Activated gamma-delta T cell (primary cell): ENCODE results near the gene FIBIN.
"Not testable (repeated sequence)": the region's sequence is repeated elsewhere in the genome, so short reads cannot be mapped to it uniquely, and the experiment has no call there.

ENCODE experiments used
- DNase-seq: peaks from one replicate; lab custom pipeline; 2025; lab: John Stamatoyannopoulos, UW

Gene FIBIN

DNA sequence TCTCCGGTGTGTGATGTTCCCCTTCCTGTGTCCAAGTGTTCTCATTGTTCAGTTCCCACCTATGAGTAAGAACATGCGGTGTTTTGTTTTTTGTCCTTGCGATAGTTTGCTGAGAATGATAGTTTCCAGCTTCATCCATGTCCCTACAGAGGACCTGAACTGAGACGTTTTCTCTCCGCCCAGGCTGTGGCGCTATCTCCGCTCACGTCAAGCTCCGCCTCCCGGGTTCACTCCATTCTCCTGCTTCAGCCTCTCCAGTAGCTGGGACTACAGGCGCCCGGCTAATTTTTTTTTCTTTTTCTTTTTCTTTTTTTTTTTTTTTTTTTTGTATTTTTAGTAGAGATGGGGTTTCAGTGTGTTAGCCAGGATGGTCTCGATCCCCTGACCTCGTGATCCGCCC, 16.7 kb upstream of the FIBIN start:
- DNase-seq = not testable (repeated sequence)

DNA sequence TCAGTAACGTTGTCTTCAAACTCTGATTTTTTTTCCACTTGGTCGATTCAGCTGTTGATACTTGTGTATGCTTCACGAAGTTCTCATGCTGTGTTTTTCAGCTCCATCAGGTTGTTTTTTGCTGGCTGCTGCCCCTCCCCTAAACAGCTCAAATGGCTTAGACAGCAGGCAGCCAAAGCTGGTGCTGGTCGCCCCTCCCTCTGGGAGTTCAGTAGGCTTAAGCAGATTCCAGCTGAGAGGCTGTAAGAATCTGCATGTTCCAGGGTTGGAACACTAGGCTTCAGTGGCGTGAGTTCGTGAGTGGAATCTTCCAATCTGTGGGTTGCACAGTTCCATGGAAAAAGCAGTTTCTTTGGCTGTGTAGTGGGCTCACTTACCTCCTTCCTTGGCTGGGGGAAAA, 10.3 kb upstream of the FIBIN start:
- no peak for DNase-seq

DNA sequence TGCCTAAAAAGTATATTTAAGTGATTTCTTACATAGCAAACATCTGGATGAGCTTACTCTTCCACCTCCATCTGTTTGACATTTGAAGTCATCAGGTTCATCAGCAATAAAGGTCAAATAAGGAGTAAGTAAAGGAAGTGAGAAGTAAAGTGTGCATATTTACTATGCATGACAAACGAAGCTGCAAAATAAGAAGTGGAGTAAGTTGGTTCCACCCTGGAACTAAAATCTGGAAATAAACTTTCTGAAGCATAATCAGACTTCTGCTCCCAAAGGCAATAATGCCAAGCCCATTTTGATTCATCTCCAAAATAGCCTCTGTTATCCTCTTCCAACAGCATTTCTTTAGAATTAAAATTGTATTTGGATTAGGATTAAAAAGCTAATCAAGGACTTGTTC, 8.4 kb upstream of the FIBIN start:
- DNase-seq = no peak

DNA sequence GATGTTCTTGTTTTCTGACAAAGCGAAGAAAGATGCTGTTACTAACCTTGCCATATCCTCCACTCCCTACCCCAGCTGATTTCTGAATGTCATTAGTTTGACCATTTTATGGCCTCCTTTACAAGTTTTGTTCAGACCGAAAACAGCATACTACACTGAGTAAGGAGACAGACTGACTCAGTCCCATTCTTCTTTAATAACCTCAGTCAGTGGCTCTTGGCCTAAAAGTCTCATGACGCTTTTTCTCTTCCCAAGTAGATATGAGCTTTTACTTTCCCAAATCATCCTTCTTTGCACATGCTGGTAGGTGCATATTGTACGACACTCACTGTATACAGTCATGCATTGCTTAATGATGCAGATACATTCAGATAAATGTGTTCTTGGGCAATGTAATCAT, 8.0 kb upstream of the FIBIN start:
- no peak for DNase-seq

DNA sequence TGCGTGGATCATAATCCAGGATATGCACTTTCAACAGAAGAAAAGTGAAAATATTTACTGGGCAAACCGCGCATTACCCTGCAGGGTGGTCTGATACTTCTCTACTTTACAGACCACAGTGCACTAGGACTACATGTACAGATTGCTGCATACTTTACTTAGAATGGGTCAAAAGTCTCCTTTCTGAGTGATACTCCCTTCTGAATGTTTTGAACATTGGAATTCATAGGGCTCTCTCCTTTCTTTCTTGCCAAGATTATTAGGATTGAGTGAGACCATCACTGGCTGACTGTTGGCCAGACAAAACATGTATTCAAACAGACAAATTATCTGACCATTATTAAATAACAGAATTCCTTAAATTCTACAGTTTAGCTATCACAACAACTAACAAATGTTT, 6.6 kb upstream of the FIBIN start:
- no peak for DNase-seq

DNA sequence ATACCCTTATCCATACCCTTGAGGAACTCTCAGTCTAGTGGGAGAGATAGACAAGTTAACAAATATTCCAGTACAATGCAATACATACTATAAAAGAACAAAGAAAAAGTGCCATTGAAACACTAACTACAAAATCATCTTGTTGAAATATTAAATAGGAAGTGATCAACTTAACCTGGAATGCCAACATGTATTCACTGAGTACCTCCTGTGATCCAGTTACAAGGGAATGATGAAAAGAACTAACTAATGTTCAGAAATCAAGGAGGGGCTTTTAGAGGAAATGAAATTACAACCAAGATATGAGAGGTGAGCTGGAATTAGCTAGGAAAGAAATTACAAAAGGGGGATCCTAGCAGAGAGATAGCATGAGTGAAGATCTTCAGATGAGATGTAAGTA, 6.2 kb upstream of the FIBIN start:
- DNase-seq = no peak

DNA sequence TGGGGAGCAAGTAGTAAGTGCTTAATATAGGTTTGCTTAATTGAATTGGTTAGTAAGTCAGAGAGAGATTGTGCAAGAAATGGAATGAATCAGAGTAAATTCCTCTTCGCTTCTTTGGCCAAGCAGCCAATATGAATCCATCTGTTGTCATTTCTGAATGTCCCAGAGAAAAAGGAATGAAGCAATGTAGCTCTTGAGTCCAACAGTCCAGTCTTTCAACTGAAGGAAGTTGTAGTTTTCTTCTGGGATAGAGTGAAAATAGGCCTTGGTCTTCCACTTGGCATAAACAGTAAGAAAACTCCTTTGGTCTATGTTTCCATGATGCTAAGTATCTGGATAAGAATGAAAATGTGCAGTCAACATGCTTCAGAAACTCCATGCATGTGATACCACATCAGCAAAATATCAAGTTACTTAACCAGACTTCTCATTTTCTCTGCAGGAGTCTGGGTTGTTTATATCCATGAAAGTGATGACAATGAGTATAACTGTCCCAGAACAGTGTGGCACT, 1.8 kb upstream of the FIBIN start:
- no peak for DNase-seq

DNA sequence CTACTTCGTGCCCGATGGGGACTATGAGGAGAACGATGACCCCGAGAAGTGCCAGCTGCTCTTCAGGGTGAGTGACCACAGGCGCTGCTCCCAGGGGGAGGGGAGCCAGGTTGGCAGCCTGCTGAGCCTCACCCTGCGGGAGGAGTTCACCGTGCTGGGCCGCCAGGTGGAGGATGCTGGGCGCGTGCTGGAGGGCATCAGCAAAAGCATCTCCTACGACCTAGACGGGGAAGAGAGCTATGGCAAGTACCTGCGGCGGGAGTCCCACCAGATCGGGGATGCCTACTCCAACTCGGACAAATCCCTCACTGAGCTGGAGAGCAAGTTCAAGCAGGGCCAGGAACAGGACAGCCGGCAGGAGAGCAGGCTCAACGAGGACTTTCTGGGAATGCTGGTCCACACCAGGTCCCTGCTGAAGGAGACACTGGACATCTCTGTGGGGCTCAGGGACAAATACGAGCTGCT, 751 bp downstream of the FIBIN start:
- no peak for DNase-seq

DNA sequence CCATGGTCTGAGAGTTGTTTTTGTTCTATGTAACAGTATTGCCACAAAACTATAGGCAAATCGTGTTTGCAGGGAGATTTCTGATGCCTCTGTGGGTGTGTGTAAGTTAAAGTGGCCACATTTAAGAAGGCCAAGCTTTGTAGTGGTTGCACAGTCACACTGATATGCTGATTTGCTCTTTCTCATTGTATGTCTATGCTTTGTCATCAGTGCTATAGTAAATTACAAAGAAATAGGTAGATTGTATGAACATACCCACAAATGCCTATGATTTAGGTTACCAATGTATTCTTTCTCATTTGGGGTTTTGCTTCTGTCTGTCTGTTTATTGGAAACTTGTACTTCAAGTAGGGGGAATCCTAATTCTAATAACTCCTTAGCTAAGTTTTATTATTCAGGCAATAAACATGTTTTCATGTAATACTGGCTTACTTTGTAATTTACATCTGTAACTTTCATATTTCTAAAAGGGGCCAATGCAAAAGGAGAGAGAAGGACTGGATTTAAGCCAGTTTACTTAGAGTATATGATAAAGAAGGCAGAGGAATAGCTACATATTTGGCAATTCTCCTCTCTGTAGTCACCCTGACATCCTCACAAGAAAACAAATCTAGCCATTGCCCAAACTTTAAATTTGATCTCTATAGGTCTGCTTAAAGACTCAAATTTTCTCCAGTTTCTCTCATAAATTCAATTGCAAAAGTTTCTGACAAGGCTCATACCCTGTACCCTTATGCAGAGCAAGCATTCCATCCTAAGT, 2.0 kb downstream of the FIBIN start:
- no peak for DNase-seq

DNA sequence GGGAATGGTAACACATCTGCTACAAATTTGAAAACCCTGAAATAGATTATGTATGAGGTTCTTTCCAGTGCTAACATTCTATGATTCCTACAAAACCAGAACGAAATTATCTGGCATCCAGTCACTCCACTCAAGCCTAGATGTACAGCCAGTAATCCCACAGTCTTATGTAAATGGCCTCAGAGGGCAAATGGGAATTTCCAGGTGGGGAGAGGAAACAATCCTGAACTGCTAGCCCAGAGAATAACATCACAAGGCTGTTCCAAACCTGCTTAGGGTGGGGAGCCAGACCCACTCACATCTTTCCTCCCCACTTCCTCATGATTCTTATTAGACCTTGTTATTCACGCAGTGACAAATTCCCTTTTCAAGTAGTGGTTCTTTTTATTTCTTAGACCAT, 3.5 kb downstream of the FIBIN start:
- no peak for DNase-seq

DNA sequence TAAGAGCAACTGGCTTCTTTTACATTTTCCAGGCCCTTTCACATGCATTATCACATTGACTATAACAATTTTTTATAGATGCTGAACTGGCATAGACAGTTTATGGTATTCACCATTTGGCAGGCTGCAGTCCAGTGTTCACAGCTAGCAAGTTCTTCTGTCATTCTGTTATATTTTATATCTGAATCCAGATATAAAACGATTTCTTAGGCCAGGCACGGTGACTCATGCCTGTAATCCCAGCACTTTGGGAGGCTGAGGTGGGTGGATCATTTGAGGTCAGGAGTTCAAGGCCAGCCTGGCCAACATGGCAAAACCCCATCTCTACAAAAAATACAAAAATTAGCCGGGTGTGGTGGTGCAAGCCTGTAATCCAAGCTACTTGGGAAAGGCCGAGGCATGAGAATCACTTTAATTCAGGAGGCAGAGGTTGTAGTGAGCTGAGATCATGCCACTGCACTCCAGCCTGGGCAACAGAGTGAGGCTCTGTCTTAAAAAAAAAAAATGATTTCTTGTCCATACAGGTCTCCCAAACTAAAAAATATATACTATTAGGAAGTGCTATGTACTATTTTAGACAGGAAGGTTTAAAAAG, 7.3 kb downstream of the FIBIN start:
- not testable (repeated sequence) for DNase-seq

DNA sequence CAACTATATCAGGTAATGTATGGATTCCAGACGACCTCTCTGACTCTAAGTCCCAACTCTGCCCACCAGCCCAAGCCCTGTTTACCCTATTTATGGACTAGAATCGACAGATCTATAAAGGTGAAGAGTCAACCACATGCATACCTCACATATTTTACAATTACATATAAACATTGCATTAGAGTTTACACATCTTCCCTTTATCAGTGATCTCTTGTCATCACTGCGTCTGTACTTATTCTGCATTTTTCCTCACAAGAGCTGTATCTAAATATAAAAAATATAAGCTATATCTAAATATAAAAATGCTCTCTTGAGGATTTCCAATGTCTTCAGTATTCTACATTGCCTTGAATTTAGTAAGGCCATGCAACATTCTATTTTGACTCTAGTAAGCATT, 8.5 kb downstream of the FIBIN start:
- no peak for DNase-seq

DNA sequence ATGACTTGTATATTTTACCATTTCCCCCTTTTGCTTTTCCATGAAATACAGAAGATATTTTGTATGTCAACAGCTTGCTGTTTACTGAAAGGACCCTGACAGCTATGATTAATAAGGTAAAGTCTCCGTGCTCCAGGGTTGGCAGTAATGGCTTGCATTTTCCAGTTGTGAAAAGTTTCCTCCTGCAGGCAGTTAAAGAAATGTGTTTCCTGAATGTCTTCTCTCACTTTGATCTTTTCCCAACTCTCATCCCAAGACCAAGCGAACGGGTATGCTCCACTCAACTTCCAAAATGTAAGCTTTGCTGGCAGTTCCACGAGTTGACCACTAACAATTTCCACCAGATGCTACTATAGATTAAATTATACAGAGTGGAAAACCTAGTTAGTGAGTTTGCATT, 8.9 kb downstream of the FIBIN start:
- DNase-seq = no peak

DNA sequence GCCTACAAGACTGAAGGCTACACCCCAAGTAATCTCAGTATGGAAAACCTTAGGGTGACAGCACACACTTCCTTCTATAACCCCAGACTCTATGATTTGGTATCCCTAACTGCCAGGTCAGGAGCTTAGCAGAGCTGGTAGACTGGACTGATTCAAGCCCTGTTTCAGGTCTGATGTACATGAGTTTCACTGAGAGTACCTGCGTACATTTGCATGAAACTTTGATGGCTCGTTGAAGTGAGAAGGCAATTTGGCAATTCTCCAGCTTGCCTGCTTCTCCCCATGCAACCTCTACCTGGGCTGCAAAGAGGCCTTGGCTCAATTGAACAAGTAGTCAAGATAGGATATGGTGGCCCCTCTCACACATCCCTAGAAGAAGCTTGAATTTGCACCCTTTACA, 10.2 kb downstream of the FIBIN start:
- DNase-seq = no peak

DNA sequence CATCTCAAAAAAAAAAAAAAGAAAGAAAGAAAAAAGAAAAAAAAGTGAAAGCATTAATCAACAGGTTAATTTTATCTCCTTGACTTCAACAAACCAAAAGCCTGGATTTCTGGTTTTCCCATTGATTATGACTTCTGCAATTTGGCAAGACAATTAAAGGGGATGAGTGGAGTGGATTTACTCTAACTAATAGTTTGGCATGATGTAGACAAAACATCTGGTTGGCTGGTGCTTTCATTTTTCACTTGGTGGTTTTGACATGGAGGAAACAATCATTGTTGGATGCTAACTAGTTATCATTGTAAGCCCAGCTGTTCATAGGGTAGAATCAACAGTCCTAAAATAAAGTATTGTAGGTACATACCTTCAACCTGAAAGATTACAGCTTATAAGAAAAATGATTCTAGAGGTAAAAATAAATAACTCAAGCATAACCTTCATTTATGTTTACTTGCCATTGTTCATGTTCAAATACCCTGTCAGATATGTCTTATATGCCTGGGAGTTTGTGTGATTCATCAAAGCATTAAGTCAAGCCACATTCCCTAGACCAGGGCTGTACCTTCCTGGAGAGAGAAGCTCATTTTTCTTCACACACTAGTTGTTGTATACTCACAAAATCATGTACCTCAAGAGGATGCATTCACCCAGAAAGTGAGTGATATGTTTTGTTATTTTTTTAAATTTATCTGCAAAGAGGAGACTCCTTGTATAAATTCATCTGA, 15.1 kb downstream of the FIBIN start:
- DNase-seq = no peak

DNA sequence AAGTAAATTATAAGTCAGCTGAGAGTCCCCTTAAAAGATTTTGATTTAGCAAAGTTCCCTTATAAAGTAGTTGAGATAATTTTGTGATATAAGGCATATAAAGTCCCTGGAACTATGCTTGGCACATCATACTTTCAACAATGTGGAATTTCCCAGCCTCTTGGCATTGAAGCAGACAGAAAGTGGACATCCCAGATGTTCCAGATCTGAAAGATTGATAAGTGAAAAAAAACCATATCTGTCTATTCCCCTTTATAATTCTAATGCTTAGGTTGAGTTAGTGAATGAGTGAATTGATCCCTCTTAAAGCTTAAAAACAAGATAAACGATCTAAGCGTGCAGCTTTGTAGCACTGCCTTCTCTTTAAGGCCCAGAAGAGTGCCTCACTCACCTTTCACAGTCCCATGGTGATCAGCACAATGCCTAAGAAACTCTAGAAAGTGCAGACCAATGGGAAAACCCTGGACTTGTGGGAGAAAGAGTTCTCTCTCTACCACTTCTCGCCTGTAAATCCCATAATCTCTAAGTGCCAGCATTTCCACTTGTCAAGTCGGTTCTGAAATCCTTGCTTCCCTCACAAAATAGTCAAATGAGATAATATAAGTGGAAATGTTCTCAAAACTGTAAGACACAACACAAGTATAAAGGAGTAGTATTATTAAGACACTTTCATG, 17.8 kb downstream of the FIBIN start:
- no peak for DNase-seq

DNA sequence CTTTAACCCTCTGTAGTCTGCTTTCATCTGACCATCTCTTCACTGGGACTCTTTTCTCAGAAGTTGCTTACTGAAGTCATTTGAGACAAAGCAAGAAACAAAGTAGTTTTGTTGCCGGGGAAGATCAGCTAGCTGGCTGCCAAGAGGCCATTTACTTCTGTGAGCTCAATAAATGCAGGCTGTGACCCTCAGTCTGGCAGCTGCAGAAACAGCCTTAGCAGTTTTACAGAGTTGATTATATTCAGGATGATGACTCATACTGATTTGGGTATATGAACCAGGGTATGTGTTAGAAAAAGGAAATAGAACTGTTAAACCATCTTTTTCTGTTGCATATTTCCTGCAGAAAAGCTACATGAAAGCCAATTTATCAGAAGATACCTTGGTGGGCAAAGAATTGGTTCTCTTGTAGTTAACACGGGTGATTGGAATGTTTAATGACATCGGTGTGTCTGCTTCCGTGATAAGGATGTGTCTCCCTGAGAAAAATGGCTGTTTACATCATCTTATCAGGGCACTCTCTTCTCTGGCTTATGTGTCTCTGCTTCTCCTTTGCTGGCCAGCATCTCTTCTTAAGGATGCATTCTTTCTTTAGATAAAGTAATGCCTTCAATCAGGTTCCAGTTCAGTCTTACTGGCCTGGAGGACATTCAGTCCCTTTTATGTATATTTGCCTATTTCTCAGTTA, 18.5 kb downstream of the FIBIN start:
- DNase-seq = no peak

DNA sequence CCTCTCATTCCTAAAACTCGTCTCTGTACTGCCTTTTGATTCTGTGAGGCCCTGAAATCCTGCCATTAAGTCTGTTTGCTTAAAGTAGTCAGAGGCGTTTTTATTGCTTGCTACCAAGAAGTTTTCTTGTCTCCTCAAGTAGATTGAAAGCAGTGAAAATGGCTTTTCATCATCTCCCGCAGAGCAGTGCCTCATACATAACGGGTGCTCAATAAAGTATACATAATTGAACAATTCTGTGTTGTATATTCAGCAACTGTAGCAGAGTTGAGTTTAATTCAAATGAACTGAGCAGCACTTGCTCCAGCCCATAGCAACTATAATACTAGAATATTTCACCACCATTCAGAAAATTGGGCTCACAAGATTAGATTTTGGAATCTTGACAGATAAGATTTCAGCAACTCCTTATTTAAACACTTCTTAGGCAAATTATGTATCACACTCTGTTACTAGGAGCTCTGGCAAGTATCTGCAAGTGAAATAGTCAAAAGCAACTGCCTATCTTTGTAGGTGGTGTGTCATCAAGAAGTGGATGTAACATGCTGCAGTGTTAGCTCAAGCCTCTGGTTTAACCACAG, 20.0 kb downstream of the FIBIN start:
- DNase-seq = no peak

DNA sequence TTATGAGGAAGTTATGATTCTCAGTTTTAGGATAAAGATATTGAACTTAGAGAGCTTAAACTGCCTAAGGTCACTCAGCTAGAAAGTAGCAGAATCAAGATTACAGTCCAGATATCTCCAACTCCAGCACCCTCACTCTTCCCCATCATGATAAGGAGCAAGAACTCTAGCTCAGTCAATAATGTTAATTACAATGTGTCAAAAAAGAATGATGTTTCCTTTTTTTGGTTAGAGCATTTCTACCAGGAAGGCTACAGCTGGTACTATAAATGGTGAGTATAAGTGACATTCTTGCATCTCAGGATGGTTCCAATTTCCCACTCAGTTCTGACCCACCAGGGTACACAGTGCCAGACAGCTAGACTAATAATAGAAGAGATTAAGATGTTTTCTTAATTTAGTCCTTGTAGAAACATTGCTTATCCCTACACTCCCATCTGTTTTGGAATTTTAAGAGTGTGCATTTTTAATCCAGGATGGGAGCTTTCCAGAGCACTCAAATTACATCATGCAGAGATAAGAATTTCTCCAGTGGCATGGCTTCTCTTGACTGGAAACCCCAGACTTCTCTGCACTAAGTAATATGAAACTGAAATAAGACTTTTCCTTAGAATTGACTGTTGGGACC, 25.1 kb downstream of the FIBIN start:
- no peak for DNase-seq

DNA sequence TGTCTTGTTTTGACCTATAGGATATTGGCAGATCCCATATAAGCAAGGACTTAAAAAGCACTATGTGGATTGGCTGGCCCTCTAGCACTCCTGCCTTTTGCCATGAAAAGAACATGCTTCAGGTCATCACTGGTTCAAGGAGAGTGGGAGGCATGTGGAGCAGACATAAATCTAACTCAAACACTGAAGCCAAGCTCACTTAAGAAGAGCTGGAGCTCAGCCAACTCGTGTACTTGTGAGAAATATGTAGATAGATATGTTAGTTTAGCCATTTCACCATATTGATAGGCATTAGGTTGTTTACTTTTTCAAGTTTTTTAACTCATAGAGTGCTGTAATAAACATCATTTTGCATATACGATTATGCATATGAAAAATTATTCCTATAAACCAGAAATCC, 26.8 kb downstream of the FIBIN start:
- DNase-seq = no peak

DNA sequence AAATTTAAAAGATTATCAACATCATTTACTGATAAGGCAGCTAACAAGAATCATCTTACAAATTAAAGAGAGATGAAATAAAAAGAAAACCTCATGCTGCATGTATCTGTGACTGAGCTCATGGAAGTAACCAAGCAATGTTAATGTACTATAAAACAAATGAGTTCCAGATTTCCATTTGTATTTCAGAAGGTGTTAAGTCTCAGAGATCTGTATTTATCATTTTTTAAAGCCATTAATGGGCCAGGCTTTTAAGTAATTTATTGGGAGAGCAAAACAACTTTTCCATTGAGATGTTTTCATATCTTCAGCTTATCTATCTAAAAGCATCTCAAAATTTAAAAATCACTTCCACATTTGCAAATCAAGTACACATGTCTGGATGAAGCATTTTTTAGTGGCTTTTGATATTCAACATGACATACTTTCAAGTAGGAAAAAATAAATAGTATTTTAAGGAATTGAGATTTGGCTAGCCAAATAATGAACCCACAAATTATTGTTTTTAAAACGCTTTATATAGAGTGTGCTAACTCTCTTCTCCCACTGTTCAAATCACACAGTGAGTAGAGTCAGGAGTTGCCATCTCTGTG, 28.8 kb downstream of the FIBIN start:
- DNase-seq = no peak
